Activated CD8-positive, alpha-beta memory T cell treated with anti-CD3 and anti-CD28 coated beads, Interleukin-2, amount 10 ng/mL, durations not matched to agents 7 days and 5 days (primary cell): Measurements from ENCODE around the gene NDUFAF2. TPM values are rescaled to one million over a fixed set of nuclear protein-coding genes. Genes with fewer than 3 reads are reported as not detected.
A peak's percentile ranks its signal among the peaks of the same experiment; 100 is the strongest.

Source experiments
- ATAC-seq: fragments of 150-1000 bp; cut with Tn5 transposase; one replicate; pipeline ENCODE4 v1.10.0; 2021; ENCODE audit warnings: moderate library complexity
- CTCF ChIA-PET: fragments of 350-600 bp; sonication (Branson Sonifier 250); formaldehyde crosslinking; loops from one replicate; lab custom pipeline; 2021; ENCODE audit warnings: antibody characterized with exemption; lab: Charles Lee
- DNase-seq: peaks from one replicate; pipeline ENCODE4 v3.0.0-alpha.2; 2020
- H3K27ac Mint-ChIP-seq: one replicate; pipeline ENCODE4 v1.8.0; 2021; ENCODE audit warnings: mild to moderate bottlenecking, mixed read lengths
- H3K27me3 Mint-ChIP-seq: one replicate; pipeline ENCODE4 v1.8.0; 2021; ENCODE audit warnings: mixed read lengths
- H3K36me3 Mint-ChIP-seq: one replicate; pipeline ENCODE4 v1.8.0; 2021; ENCODE audit warnings: mild to moderate bottlenecking, mixed read lengths
- H3K4me1 Mint-ChIP-seq: one replicate; pipeline ENCODE4 v1.8.0; 2021; ENCODE audit warnings: mixed read lengths
- H3K4me3 Mint-ChIP-seq: one replicate; pipeline ENCODE4 v1.8.0; 2021; ENCODE audit warnings: mild to moderate bottlenecking, moderate library complexity, mixed read lengths
- H3K9me3 Mint-ChIP-seq: one replicate; pipeline ENCODE4 v1.8.0; 2022; ENCODE audit warnings: low read depth, mixed read lengths
- total RNA-seq, 2 experiments: library from RNA; stranded (reverse); gene quantifications; one replicate each; pipeline ENCODE4 v1.2.3, GENCODE V29; 2021

Gene NDUFAF2, protein sequence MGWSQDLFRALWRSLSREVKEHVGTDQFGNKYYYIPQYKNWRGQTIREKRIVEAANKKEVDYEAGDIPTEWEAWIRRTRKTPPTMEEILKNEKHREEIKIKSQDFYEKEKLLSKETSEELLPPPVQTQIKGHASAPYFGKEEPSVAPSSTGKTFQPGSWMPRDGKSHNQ
- total RNA-seq, result 10 to 100 TPM; 23.9 to 26.7 TPM

DNA sequence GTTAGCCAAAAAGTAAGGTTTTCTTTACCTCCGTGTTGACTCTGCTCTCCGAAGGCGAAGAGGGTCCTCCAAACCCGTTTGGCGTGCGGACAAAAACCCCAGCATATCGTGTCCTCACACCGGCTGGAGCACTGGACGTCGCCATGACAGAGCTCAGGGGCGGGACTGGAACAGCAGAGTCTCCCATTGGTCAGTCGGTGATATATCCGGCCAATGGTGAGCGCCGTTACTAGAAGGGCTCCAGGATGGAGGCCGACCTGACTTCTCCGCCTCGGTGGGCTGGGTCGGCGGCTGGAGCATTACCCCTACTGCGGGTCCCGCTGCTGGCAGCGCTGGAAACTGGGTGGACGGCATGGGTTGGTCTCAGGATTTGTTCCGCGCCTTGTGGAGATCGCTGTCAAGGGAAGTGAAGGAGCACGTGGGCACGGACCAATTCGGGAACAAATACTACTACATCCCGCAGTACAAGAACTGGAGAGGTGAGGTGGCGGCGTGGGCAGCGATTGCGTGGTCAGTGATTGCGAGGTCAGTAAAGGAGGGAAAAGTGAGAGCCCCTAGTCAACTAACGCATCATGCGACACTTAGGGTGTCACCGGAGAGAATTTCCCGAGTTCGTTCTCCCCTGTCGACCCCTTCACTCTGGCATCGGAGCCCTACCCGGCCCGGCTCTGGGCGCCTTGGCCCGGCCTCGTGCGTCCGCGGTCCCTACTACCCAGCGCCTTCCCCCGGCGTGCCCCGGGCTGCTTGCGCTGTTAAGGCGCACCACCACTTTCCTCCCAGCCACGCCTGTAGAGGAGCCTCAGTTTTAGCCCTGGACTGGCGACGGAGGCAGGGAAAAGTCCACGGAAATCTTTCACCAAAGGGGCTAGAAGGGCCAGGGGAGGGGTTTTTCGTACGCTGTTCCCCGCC lies at the start of gene NDUFAF2, which contains the start of gene ERCC8:
NDUFAF2 (plus strand) TSS at position 302 of the 909 bp plus-strand sequence; CDS start at position 353, 51 bp downstream.
ERCC8 (minus strand) TSS at position 167 of the 909 bp plus-strand sequence; CDS start at position 105, 62 bp downstream.
- ATAC-seq, result peak; percentile 99
- Mint-ChIP-seq H3K27ac (no peak within 1 kb of the TSS), H3K27me3 (no peaks in the 10 kb centered on the region), H3K4me1 (peaks cover 15% of the 10 kb centered on the region), H3K36me3 (peaks cover 3% of the 10 kb centered on the region), H3K9me3 (no peaks in the 10 kb centered on the region), H3K4me3 (no peak within 1 kb of the TSS)
- peak; percentile 94 for DNase-seq
- CTCF ChIA-PET, result interaction anchor here (0.8 to 1.4 kb wide), 4 partner anchors 9 to 245 kb away, joined by 3 to 4 read pairs (median 3); partner anchors contain the start of gene DEPDC1B

DNA sequence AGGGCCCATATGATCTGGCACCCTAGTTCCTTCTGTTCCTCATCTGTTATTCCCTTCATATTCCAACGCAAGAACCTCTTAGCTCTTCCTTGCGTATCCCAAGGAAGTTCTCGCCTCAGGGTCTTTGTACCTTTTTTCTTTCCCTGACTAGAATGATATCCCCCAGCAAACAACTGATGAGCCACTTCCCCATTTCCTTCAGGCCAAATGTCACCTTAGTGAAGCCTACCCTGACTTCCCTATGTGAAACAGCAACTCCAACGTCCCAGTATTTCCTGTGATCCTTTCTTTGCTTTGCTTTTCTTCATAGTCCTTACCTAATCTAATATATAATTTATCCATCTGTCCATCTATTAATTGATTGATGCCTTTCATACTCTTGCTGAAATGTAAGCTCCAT lies 48.0 kb upstream of the NDUFAF2 start:
- no peak overlapping the region for H3K27ac Mint-ChIP-seq
- H3K36me3 Mint-ChIP-seq, result peaks cover 31% of the 10 kb centered on the region
- CTCF ChIA-PET, result no interaction called here
- DNase-seq (no peak), ATAC-seq (no peak)
- H3K4me3 Mint-ChIP-seq, result no peak overlapping the region
- no peaks in the 10 kb centered on the region for H3K9me3 Mint-ChIP-seq
- no peaks in the 10 kb centered on the region for H3K27me3 Mint-ChIP-seq
- H3K4me1 Mint-ChIP-seq, result no peaks in the 10 kb centered on the region

DNA sequence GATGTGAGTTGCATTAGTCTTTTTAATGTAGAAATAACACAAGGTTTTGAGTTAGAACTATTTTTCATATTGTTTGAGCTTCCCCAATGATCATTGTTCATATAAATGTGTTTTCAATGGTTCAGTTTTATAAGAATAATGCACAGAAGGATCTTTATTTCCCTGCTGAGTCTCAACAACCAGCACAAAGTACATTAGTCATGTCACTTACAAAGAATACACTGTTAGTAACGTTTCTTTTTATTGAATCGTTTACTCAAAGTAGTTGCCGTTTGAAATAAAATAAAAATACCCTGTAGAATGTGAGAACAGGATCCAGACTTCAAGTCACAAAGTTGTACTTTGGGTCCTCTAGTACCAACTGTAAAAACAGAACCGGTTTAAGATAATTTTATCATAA lies 41.6 kb upstream of the NDUFAF2 start:
- peaks cover 12% of the 10 kb centered on the region for H3K36me3 Mint-ChIP-seq
- no peak overlapping the region for H3K27ac Mint-ChIP-seq
- peaks cover 8% of the 10 kb centered on the region for H3K4me1 Mint-ChIP-seq
- no peak for DNase-seq
- no peaks in the 10 kb centered on the region for H3K9me3 Mint-ChIP-seq
- H3K4me3 Mint-ChIP-seq, result no peak overlapping the region
- no peaks in the 10 kb centered on the region for H3K27me3 Mint-ChIP-seq
- no peak for ATAC-seq
- CTCF ChIA-PET, result no interaction called here

DNA sequence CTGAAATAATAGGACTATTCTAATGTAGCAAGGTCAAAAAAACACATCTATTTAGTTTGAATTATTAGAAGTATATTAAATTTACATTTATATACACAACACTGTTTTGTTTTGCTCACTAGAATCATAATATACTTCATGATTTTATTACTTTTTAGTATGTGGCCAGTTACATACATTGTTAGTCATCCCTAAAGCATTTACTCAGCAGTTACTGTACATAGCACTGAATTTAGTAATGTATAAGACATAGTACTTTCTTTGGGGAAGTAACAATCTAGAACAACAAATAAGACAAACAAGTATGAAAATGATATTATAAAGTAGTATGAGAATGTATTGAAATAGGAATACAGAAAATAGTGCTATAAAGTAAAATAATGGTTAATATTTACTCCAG lies 28.4 kb upstream of the NDUFAF2 start:
- Mint-ChIP-seq H3K27ac (no peak overlapping the region), H3K4me3 (no peak overlapping the region), H3K4me1 (no peaks in the 10 kb centered on the region), H3K27me3 (no peaks in the 10 kb centered on the region), H3K36me3 (peaks cover 39% of the 10 kb centered on the region), H3K9me3 (no peaks in the 10 kb centered on the region)
- no peak for DNase-seq
- CTCF ChIA-PET, result no interaction called here
- no peak for ATAC-seq

DNA sequence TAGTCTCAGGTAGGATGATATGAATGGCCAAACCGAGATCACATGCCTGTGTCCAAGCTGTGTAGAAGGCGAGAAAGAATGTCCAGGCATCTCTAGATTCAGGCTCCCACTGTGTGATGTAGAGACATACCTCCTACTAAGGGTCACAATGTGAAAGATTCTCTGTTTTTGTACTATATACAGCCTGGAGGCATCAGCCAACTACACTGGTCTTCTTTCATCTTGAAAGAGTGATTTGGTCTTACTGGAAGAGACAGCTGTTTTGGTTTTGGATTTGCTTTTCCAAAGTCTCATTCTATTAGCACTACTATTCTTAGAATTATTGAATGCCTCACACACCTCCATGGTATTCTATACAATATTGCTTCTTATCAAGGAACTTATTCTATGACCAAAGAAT lies 26.5 kb upstream of the NDUFAF2 start:
- CTCF ChIA-PET, result no interaction called here
- H3K36me3 Mint-ChIP-seq, result peaks cover 32% of the 10 kb centered on the region
- no peak for ATAC-seq
- no peak overlapping the region for H3K27ac Mint-ChIP-seq
- no peak for DNase-seq
- H3K9me3 Mint-ChIP-seq, result no peaks in the 10 kb centered on the region
- no peaks in the 10 kb centered on the region for H3K27me3 Mint-ChIP-seq
- H3K4me1 Mint-ChIP-seq, result no peaks in the 10 kb centered on the region
- no peak overlapping the region for H3K4me3 Mint-ChIP-seq

DNA sequence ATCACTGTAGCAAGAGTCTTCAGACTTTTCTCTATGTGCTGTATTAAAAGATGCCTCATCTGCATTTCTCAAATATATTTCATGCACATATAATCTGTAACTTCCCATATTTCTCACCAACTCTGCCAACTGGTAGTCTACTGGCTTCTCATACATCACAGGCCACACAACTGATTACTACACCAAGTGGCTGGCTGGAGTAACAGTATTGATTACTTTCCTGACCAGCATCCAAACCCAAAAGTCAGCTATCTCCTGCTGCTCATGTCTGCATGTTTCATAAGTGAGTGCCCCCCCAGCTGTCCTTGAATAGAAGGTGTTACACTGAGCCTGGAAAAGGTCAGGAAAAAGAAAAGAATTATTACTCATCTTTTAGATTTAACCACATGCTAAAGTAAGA lies 17.6 kb upstream of the NDUFAF2 start:
- DNase-seq (no peak), ATAC-seq (no peak)
- H3K27me3 Mint-ChIP-seq, result no peaks in the 10 kb centered on the region
- no peak overlapping the region for H3K27ac Mint-ChIP-seq
- CTCF ChIA-PET, result no interaction called here
- no peaks in the 10 kb centered on the region for H3K4me1 Mint-ChIP-seq
- peaks cover 8% of the 10 kb centered on the region for H3K36me3 Mint-ChIP-seq
- H3K4me3 Mint-ChIP-seq, result no peak overlapping the region
- H3K9me3 Mint-ChIP-seq, result no peaks in the 10 kb centered on the region

DNA sequence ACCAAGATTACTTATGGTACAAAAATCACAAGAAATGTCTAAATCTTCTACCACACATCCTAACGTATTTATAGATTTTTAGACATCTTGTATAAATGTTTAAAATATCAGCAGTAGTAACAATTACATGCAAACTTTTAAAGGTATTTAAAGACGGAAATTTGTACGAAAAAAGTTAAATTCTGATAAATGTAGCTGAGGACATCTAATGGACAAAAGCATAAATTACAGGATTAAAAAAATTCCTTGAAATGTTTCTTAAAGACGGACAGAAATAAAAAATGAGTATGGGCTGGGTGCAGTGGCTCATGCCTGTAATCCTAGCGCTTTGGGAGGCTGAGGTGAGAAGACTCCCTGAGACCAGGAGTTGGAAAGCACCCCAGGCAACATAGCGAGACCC lies 16.0 kb upstream of the NDUFAF2 start:
- H3K36me3 Mint-ChIP-seq, result peaks cover 8% of the 10 kb centered on the region
- H3K4me1 Mint-ChIP-seq, result no peaks in the 10 kb centered on the region
- no peak overlapping the region for H3K27ac Mint-ChIP-seq
- no peak for ATAC-seq
- no peak overlapping the region for H3K4me3 Mint-ChIP-seq
- CTCF ChIA-PET, result no interaction called here
- H3K27me3 Mint-ChIP-seq, result no peaks in the 10 kb centered on the region
- no peak for DNase-seq
- H3K9me3 Mint-ChIP-seq, result no peaks in the 10 kb centered on the region

DNA sequence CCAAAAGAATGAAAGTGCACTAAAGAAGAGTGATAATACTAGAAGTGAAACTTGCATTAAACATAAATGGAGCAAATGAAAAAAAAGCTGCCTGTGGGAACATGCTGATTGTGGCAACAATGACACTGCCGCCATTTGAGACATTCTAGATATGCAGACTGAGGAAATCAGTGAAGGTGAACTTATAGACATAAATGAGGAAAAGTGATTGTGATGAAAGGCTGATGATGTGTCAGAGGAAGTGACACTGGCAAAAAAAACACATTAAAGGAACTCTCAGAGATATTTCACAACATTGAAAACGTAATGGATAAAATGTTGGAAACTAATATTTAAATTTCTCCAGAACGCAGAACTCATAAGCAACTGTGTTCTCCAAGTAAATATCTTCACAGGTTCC lies 1.4 kb upstream of the NDUFAF2 start:
- CTCF ChIA-PET, result interaction anchor here (1.7 kb wide), 1 partner anchor 245 kb away, joined by 3 read pairs; no protein-coding TSS in a partner anchor
- ATAC-seq (no peak), DNase-seq (no peak)
- Mint-ChIP-seq H3K4me1 (peaks cover 15% of the 10 kb centered on the region), H3K36me3 (peaks cover 5% of the 10 kb centered on the region), H3K27ac (no peak overlapping the region), H3K4me3 (no peak overlapping the region), H3K27me3 (no peaks in the 10 kb centered on the region), H3K9me3 (no peaks in the 10 kb centered on the region)

DNA sequence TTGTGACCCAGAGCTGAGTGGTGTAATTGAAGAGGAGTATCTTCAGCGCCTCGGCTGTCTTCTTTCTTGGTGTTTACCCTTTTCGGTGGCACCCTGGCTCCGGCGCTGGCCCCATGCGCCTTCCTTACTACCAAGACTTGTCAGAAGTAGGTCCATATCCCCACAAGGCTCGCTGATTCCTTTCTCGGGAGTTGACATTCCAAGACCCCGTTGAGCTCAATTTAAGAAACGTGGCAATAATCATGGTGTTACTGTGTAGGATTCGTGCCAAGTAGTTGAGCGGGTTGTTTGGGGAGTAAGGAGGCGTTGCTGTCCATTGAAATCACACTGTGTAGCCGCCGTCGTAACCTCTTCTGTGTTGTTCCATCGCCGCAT lies 795 bp downstream of the NDUFAF2 start:
- ATAC-seq, result peak; percentile 17
- Mint-ChIP-seq H3K9me3 (no peaks in the 10 kb centered on the region), H3K4me1 (peaks cover 15% of the 10 kb centered on the region), H3K4me3 (no peak overlapping the region), H3K27me3 (no peaks in the 10 kb centered on the region), H3K36me3 (peaks cover 5% of the 10 kb centered on the region), H3K27ac (no peak overlapping the region)
- CTCF ChIA-PET, result interaction anchor here (0.8 to 1.4 kb wide), 3 partner anchors 8 to 15 kb away, joined by 3 to 4 read pairs (median 3); no protein-coding TSS in a partner anchor
- peak; percentile 46 for DNase-seq

DNA sequence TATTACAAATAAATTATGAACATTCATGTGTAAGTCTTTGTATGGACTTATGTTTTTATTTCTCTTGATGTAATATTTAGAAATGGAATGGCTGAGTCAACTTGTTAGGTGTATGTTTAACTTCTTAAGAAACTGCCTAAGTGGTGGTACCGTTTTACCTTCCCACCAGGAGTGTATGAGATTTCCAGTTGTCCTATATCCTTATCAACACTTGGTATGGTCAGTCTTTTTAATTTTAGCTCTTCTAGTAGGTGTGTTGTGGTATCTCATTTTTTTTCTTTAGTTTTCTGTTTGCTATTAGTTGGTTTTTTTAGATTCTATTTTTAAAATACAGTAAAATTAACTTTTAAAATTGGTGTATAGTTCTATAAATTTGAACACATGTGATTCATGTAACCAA lies 3.7 kb downstream of the NDUFAF2 start:
- DNase-seq (no peak), ATAC-seq (no peak)
- CTCF ChIA-PET, result no interaction called here
- Mint-ChIP-seq H3K27me3 (no peaks in the 10 kb centered on the region), H3K4me1 (peaks cover 15% of the 10 kb centered on the region), H3K4me3 (no peak overlapping the region), H3K36me3 (peaks cover 8% of the 10 kb centered on the region), H3K27ac (no peak overlapping the region), H3K9me3 (no peaks in the 10 kb centered on the region)

DNA sequence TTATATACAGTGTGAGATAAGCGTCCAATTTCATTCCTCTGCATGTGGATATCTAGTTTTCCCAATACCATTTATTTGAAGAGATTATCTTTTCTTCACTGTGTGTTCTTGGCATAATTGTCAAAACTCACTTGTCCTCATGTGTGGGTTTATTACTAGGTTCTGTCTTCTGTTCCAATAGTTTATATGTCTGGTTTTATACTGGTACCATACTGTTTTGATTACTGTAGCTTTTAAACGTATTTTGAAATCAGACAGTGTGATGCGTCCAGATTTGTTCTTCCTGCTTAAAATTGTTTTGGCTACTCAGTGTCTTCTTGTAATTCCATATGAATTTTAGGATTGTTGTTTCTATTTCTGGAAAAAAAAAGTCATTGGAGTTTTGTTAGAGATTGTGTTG lies 10.2 kb downstream of the NDUFAF2 start:
- peaks cover 2% of the 10 kb centered on the region for H3K9me3 Mint-ChIP-seq
- H3K4me3 Mint-ChIP-seq, result no peak overlapping the region
- ATAC-seq (no peak), DNase-seq (no peak)
- H3K27ac Mint-ChIP-seq, result no peak overlapping the region
- no peaks in the 10 kb centered on the region for H3K27me3 Mint-ChIP-seq
- no peaks in the 10 kb centered on the region for H3K4me1 Mint-ChIP-seq
- CTCF ChIA-PET, result interaction anchor here (1.6 kb wide), 1 partner anchor 9 kb away, joined by 3 read pairs; no protein-coding TSS in a partner anchor
- H3K36me3 Mint-ChIP-seq, result peaks cover 8% of the 10 kb centered on the region

DNA sequence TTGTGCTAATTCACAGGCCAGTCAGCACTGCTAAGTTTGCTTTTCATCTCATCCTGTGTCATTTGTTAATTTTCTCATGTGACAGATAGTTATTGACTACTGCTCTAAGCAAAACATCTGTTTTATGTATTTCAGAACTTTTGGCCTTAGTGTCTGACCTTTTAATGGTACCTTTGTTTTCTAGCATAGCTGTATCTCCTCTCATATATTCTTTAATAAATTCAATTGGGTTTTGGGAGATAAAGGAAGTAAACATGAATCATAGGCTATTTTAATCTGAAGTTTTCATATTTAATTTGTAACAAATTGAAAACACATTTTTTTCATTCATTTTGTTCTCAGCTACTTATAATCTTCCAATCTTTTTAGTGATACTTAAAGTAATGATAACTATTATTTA lies 13.1 kb downstream of the NDUFAF2 start:
- H3K4me3 Mint-ChIP-seq, result no peak overlapping the region
- no peak overlapping the region for H3K27ac Mint-ChIP-seq
- H3K9me3 Mint-ChIP-seq, result peaks cover 2% of the 10 kb centered on the region
- no peaks in the 10 kb centered on the region for H3K27me3 Mint-ChIP-seq
- DNase-seq (no peak), ATAC-seq (no peak)
- peaks cover 4% of the 10 kb centered on the region for H3K36me3 Mint-ChIP-seq
- CTCF ChIA-PET, result interaction anchor here (0.9 to 1.9 kb wide), 3 partner anchors 13 to 700 kb away, joined by 3 to 8 read pairs (median 4); partner anchors contain the start of genes ERCC8 and NDUFAF2
- H3K4me1 Mint-ChIP-seq, result no peaks in the 10 kb centered on the region

DNA sequence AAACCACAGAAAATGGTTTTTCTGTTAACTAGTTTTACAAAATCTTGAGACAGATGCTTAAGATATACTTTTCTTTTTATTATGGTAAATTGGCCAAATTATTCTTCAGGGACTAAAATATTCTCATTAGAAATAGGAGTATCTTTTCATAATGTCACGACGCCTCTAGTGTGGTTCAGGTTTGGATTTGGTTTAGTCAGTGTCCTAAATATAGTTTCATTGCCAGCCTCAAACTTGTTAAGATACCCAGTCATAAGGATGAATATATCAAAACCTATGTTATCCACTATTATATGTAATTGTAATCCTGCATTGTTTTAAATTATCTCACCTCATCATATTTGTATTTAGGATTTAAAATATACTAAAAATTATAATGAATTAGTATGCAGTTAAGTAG lies 13.7 kb downstream of the NDUFAF2 start:
- H3K4me1 Mint-ChIP-seq, result no peaks in the 10 kb centered on the region
- CTCF ChIA-PET, result interaction anchor here (0.9 to 1.9 kb wide), 3 partner anchors 13 to 700 kb away, joined by 3 to 8 read pairs (median 4); partner anchors contain the start of genes ERCC8 and NDUFAF2
- ATAC-seq (no peak), DNase-seq (no peak)
- no peaks in the 10 kb centered on the region for H3K27me3 Mint-ChIP-seq
- no peak overlapping the region for H3K27ac Mint-ChIP-seq
- peaks cover 4% of the 10 kb centered on the region for H3K36me3 Mint-ChIP-seq
- peaks cover 2% of the 10 kb centered on the region for H3K9me3 Mint-ChIP-seq
- H3K4me3 Mint-ChIP-seq, result no peak overlapping the region
